ENCODE results near the gene CHST9. TPM values are rescaled to one million over a fixed set of nuclear protein-coding genes. Genes with fewer than 3 reads are reported as not detected.
A peak's percentile ranks its signal among the peaks of the same experiment; 100 is the strongest.

CHST9 gene
- total and polyA plus RNA-seq, 10 of the 15 experiments (the other 5 are each of a cell fraction or from before 2014, with no cell fraction given) = 0.34 TPM; not detected in 9

DNA sequence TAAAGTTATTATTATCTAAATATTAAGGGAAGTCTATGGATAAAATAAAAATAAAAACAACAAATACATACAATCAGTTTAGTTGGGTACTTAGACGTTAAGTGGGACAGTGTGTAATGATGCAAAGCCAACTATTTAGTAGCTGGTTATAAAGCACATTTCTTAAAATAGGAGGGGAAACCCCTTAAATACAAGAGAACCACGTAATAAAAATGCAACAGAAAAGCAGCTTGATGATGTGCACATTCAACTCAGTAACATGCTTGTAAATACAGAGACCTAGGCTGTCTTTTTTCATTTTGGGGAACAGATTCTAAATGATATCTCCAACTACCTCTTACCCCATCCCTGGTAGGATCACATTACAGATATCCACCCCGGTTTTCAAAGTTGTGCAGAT, 185.3 kb downstream of the CHST9 start:
- no peak for TF ChIP-seq LARP7 (IDR thresholded peaks at IDR 0.05)
- TF ChIP-seq SPI1 (IDR thresholded peaks at IDR 0.05; ENCODE audit: borderline replicate concordance, insufficient read depth, low read depth, low read length) = 0 out of 2 replicates have a peak, but pooled peaks have one; percentile 8
- no peak for TF ChIP-seq FOXM1 (IDR thresholded peaks at IDR 0.05; ENCODE audit: low read depth, low read length)
- 0 out of 2 replicates have a peak, but pooled peaks have one; percentile 39 for TF ChIP-seq CREB1 (IDR thresholded peaks at IDR 0.05; ENCODE audit: low read depth)
- TF ChIP-seq FOXK2 (IDR thresholded peaks at IDR 0.05) = no peak
- no peak for TF ChIP-seq ETV6 (conservative IDR thresholded peaks at IDR 0.05 in 1 of 2, IDR thresholded peaks at IDR 0.05 in 1 of 2; ENCODE audit: borderline replicate concordance in 1 of 2, low read depth in 1 of 2)
- Histone ChIP-seq H3K9me3 (replicated peaks; ENCODE audit: control insufficient read depth, insufficient read depth, low read length) (no peaks in the 10 kb centered on the region), H3K79me2 (ENCODE audit: control insufficient read depth, insufficient read depth, low read length) (no peaks in the 10 kb centered on the region), H3K4me1 (ENCODE audit: control insufficient read depth, insufficient read depth, low read length) (no peaks in the 10 kb centered on the region), H4K20me1 (ENCODE audit: control insufficient read depth, insufficient read depth) (no peaks in the 10 kb centered on the region), H3K27ac (ENCODE audit: control insufficient read depth, insufficient read depth) (no peak overlapping the region), H3K4me3 (no peak overlapping the region), H3K9ac (ENCODE audit: control insufficient read depth, insufficient read depth, low read length) (no peak overlapping the region), H2AFZ (ENCODE audit: control insufficient read depth, low read depth, low read length) (no peak overlapping the region), H3K4me2 (ENCODE audit: control insufficient read depth, insufficient read depth) (no peak overlapping the region), H3K36me3 (ENCODE audit: control insufficient read depth in 2 of 2, insufficient read depth in 2 of 2, low read length in 1 of 2) (no peaks in the 10 kb centered on the region), H3K27me3 (replicated peaks in 1 of 2; ENCODE audit: control insufficient read depth in 2 of 2, insufficient read depth in 2 of 2, low read length in 1 of 2) (no peaks in the 10 kb centered on the region)
- no TSS peak for BruUV-seq (replicated peaks)
- in situ Hi-C loops (cut with MboI) (loop anchor here (25.0 kb wide), 2 partner anchors 587 to 687 kb away; no protein-coding TSS in a partner anchor), intact Hi-C loops (cut with micrococcal nuclease; ENCODE audit: unreplicated experiment) (loop anchor here (5.0 to 10.0 kb wide), 3 partner anchors 62 to 695 kb away; no protein-coding TSS in a partner anchor)
- CTCF ChIA-PET = interaction anchor here (1.2 kb wide), 1 partner anchor 195 kb away, joined by 4 read pairs; no protein-coding TSS in a partner anchor
- SMC1A ChIA-PET (ENCODE audit: uncharacterized antibody, unreplicated experiment) = interaction anchor here (1.0 kb wide), 1 partner anchor 16 kb away, joined by 3 read pairs; no protein-coding TSS in a partner anchor
- DNase-seq (ENCODE audit: low read depth, low spot score) = no peak
- FAIRE-seq = peak; percentile 71
- RAD21 ChIA-PET (ENCODE audit: unreplicated experiment) = no interaction called here
- POLR2A ChIA-PET = no interaction called here
- 0% methylated on average over 3 of the region's 3 CpGs for WGBS (ENCODE audit: insufficient coverage, insufficient replicate concordance, low lambda C conversion rate, missing lambda C conversion rate)
- no peak for ATAC-seq

- FAIRE-seq = no peak
- Histone ChIP-seq H3K4me2 (ENCODE audit: control insufficient read depth, insufficient read depth) (0 out of 2 replicates have a peak overlapping the region, but pooled peaks have one; percentile 27), H3K27ac (ENCODE audit: control insufficient read depth, insufficient read depth) (no peak overlapping the region), H2AFZ (ENCODE audit: control insufficient read depth, low read depth, low read length) (peak overlapping the region; percentile 2), H3K27me3 (replicated peaks in 1 of 2; ENCODE audit: control insufficient read depth in 2 of 2, insufficient read depth in 2 of 2, low read length in 1 of 2) (no peaks in the 10 kb centered on the region), H4K20me1 (ENCODE audit: control insufficient read depth, insufficient read depth) (no peaks in the 10 kb centered on the region), H3K4me1 (ENCODE audit: control insufficient read depth, insufficient read depth, low read length) (peaks cover 4% of the 10 kb centered on the region; the same call in 1 of the 2 replicates), H3K9me3 (replicated peaks; ENCODE audit: control insufficient read depth, insufficient read depth, low read length) (no peaks in the 10 kb centered on the region), H3K79me2 (ENCODE audit: control insufficient read depth, insufficient read depth, low read length) (no peaks in the 10 kb centered on the region), H3K4me3 (no peak overlapping the region), H3K36me3 (ENCODE audit: control insufficient read depth in 2 of 2, insufficient read depth in 2 of 2, low read length in 1 of 2) (no peaks in the 10 kb centered on the region), H3K9ac (ENCODE audit: control insufficient read depth, insufficient read depth, low read length) (no peak overlapping the region)
- BruUV-seq (replicated peaks) = no TSS peak
- no peak for DNase-seq (ENCODE audit: low read depth, low spot score)
- peak; percentile 41 for ATAC-seq
- POLR2A ChIA-PET = no interaction called here
- in situ Hi-C loops (cut with MboI) (loop anchor here (25.0 kb wide), 2 partner anchors 581 to 681 kb away; no protein-coding TSS in a partner anchor), intact Hi-C loops (cut with micrococcal nuclease; ENCODE audit: unreplicated experiment) (no loop called here)
- CTCF ChIA-PET = interaction anchor here (1.0 kb wide), 1 partner anchor 15 kb away, joined by 3 read pairs; no protein-coding TSS in a partner anchor
- no peak for TF ChIP-seq CHD4 (IDR thresholded peaks at IDR 0.05)
- RAD21 ChIA-PET (ENCODE audit: unreplicated experiment) = no interaction called here
- WGBS (ENCODE audit: insufficient coverage, insufficient replicate concordance, low lambda C conversion rate, missing lambda C conversion rate) = 54% methylated on average over 6 of the region's 6 CpGs
- SMC1A ChIA-PET (ENCODE audit: uncharacterized antibody, unreplicated experiment) = no interaction called here
Measured at GRCh38 chr18:26993568-26993967, 191.5 kb downstream of the CHST9 start.

Data from GM12878 (cell line).